IMR-90 (cell line): Measurements from ENCODE around the gene COL20A1. TPM values are rescaled to one million over a fixed set of nuclear protein-coding genes. Genes with fewer than 3 reads are reported as not detected.

Source experiments
- ATAC-seq: fragments of 200-7000 bp; cut with Tn5 transposase; 2 replicates; pipeline ENCODE4 v1.9.1; 2020; ENCODE audit warnings: low read depth, mild to moderate bottlenecking, moderate library complexity
- BruUV-seq: library from RNA; stranded (reverse); fragments of 400-500 nt; replicated peaks from 2 replicates; lab custom pipeline; 2021; lab: Mats Ljungman, UMichigan
- CTCF ChIA-PET: fragments of 300-600 bp; formaldehyde crosslinking; extraction: SDS; loops from one replicate; lab custom pipeline; 2021; ENCODE audit warnings: antibody characterized with exemption; lab: Yijun Ruan, JAX
- POLR2A ChIA-PET: fragments of 300-600 bp; sonication (Branson Sonifier 250); formaldehyde crosslinking; loops from one replicate; lab custom pipeline; 2022; ENCODE audit warnings: antibody characterized with exemption; ENCODE audit not compliant: unreplicated experiment; lab: Charles Lee
- DNase-seq: peaks from one replicate; pipeline ENCODE4 v3.0.0; 2013
- H2AFZ ChIP-seq: replicated peaks from 2 replicates; pipeline ENCODE3; 2013; ENCODE audit warnings: low read length, mild to moderate bottlenecking; ENCODE audit not compliant: poor library complexity
- H2AK5ac ChIP-seq: 2 replicates; pipeline ENCODE4 v1.6.1; 2013; ENCODE audit warnings: low read depth, low read length, inconsistent platforms
- H2AK9ac ChIP-seq: replicated peaks from 2 replicates; pipeline ENCODE3; 2013; ENCODE audit warnings: mild to moderate bottlenecking, low read depth, low read length, moderate library complexity; ENCODE audit not compliant: poor library complexity
- H2BK120ac ChIP-seq: 2 replicates; pipeline ENCODE4 v1.6.1; 2013; ENCODE audit warnings: low read depth, low read length, inconsistent platforms
- H2BK15ac ChIP-seq: 3 replicates; pipeline ENCODE4 v1.6.1; 2013; ENCODE audit warnings: low read depth, low read length, inconsistent platforms
- H2BK20ac ChIP-seq: 2 replicates; pipeline ENCODE4 v1.6.1; 2013; ENCODE audit warnings: low read depth, mild to moderate bottlenecking, inconsistent platforms, low read length, moderate library complexity
- H2BK5ac ChIP-seq: 2 replicates; pipeline ENCODE4 v1.6.1; 2013; ENCODE audit warnings: mild to moderate bottlenecking, low read depth, low read length, inconsistent platforms; ENCODE audit not compliant: poor library complexity, severe bottlenecking
- H3K14ac ChIP-seq: replicated peaks from 2 replicates; pipeline ENCODE4 v1.6.1; 2013; ENCODE audit warnings: low read depth, low read length, inconsistent platforms
- H3K18ac ChIP-seq: 2 replicates; pipeline ENCODE4 v1.6.1; 2013; ENCODE audit warnings: low read depth, low read length, control low read depth
- H3K23ac ChIP-seq: 2 replicates; pipeline ENCODE4 v1.6.1; 2013; ENCODE audit warnings: low read depth, low read length, inconsistent platforms
- H3K27ac ChIP-seq: 2 replicates; pipeline ENCODE4 v1.5.1; 2013; ENCODE audit warnings: mild to moderate bottlenecking, control low read depth, low read length; ENCODE audit not compliant: insufficient read depth
- H3K27me3 ChIP-seq: 2 replicates; pipeline ENCODE4 v1.6.1; 2013; ENCODE audit warnings: low read length; ENCODE audit not compliant: control insufficient read depth, insufficient read depth
- H3K36me3 ChIP-seq: 2 replicates; pipeline ENCODE4 v1.6.1; 2013; ENCODE audit warnings: low read length, mixed read lengths; ENCODE audit not compliant: control insufficient read depth, insufficient read depth
- H3K4ac ChIP-seq: 2 replicates; pipeline ENCODE4 v1.6.1; 2013; ENCODE audit warnings: low read depth, low read length, inconsistent platforms
- H3K4me1 ChIP-seq: 2 replicates; pipeline ENCODE4 v1.6.1; 2013; ENCODE audit warnings: low read length, mixed read lengths; ENCODE audit not compliant: control insufficient read depth, insufficient read depth
- H3K4me2 ChIP-seq: 2 replicates; pipeline ENCODE4 v1.6.1; 2013; ENCODE audit warnings: low read depth, mild to moderate bottlenecking, control low read depth, low read length, moderate library complexity
- H3K4me3 ChIP-seq: 2 replicates; pipeline ENCODE4 v1.5.1; 2013; ENCODE audit warnings: low read depth, mild to moderate bottlenecking, control low read depth, low read length, moderate library complexity; ENCODE audit not compliant: insufficient read depth
- H3K56ac ChIP-seq: 2 replicates; pipeline ENCODE4 v1.6.1; 2013; ENCODE audit warnings: low read length, inconsistent platforms; ENCODE audit not compliant: insufficient read depth; ENCODE audit errors: extremely low read depth
- H3K79me1 ChIP-seq, 2 experiments: 2 replicates each; pipeline ENCODE4 v1.6.1; 2013; ENCODE audit warnings: low read length in 2 of 2, inconsistent platforms in 1 of 2, low read depth in 1 of 2
- H3K9ac ChIP-seq: 2 replicates; pipeline ENCODE4 v1.6.1; 2013; ENCODE audit warnings: low read depth, low read length, control low read depth
- H3K9me1 ChIP-seq: 2 replicates; pipeline ENCODE4 v1.6.1; 2013; ENCODE audit warnings: low read length, inconsistent platforms; ENCODE audit not compliant: insufficient read depth
- H3K9me3 ChIP-seq: 2 replicates; pipeline ENCODE4 v1.6.1; 2013; ENCODE audit warnings: low read length; ENCODE audit not compliant: control insufficient read depth, insufficient read depth
- H4K20me1 ChIP-seq: 2 replicates; pipeline ENCODE4 v1.6.1; 2013; ENCODE audit warnings: low read length, inconsistent platforms; ENCODE audit not compliant: insufficient read depth
- H4K5ac ChIP-seq: 2 replicates; pipeline ENCODE4 v1.6.1; 2013; ENCODE audit warnings: mild to moderate bottlenecking, low read depth, low read length, control low read depth
- H4K8ac ChIP-seq, 2 experiments: 2 replicates each; pipeline ENCODE4 v1.6.1; 2013; ENCODE audit warnings: low read depth in 2 of 2, low read length in 2 of 2, control low read depth in 1 of 2, inconsistent platforms in 1 of 2
- H4K91ac ChIP-seq: 2 replicates; pipeline ENCODE4 v1.6.1; 2013; ENCODE audit warnings: low read depth, low read length, inconsistent platforms; ENCODE audit not compliant: insufficient read depth
- BHLHE40 ChIP-seq: fragments of 150-350 bp; IDR thresholded peaks from 2 replicates; pipeline ENCODE4 v1.6.1; 2016; ENCODE audit warnings: mild to moderate bottlenecking, low read depth, low read length
- CEBPB ChIP-seq: IDR thresholded peaks from 2 replicates; pipeline ENCODE4 v1.6.1; 2012; ENCODE audit warnings: low read depth, low read length, improper control_type of control experiment
- CHD1 ChIP-seq: IDR thresholded peaks from 2 replicates; pipeline ENCODE4 v1.6.1; 2012; ENCODE audit warnings: low read depth, low read length, improper control_type of control experiment
- CTCF ChIP-seq: conservative IDR thresholded peaks from 2 replicates; pipeline ENCODE4 v1.5.1; 2012; ENCODE audit warnings: mild to moderate bottlenecking, low read depth, low read length, improper control_type of control experiment
- ELK1 ChIP-seq: fragments of 150-350 bp; IDR thresholded peaks from 2 replicates; pipeline ENCODE4 v1.6.1; 2016; ENCODE audit warnings: low read depth, mild to moderate bottlenecking, low read length, moderate library complexity, borderline replicate concordance
- FOS ChIP-seq: fragments of 150-350 bp; IDR thresholded peaks from 2 replicates; pipeline ENCODE4 v1.6.1; 2016; ENCODE audit warnings: low read depth, low read length
- MAFK ChIP-seq: IDR thresholded peaks from 2 replicates; pipeline ENCODE4 v1.6.1; 2012; ENCODE audit warnings: low read depth, low read length, improper control_type of control experiment
- MAZ ChIP-seq: IDR thresholded peaks from 2 replicates; pipeline ENCODE4 v1.6.1; 2012; ENCODE audit warnings: low read depth, mild to moderate bottlenecking, low read length, improper control_type of control experiment, moderate library complexity, borderline replicate concordance
- MXI1 ChIP-seq: IDR thresholded peaks from 2 replicates; pipeline ENCODE4 v1.6.1; 2012; ENCODE audit warnings: low read depth, mild to moderate bottlenecking, low read length, moderate library complexity, borderline replicate concordance
- NFE2L2 ChIP-seq: fragments of 150-350 bp; IDR thresholded peaks from 2 replicates; pipeline ENCODE4 v1.6.1; 2016; ENCODE audit warnings: low read depth, mild to moderate bottlenecking, low read length
- POLR2A ChIP-seq: IDR thresholded peaks from 2 replicates; pipeline ENCODE4 v1.6.1; 2012; ENCODE audit warnings: mild to moderate bottlenecking, low read depth, low read length
- RAD21 ChIP-seq: IDR thresholded peaks from 2 replicates; pipeline ENCODE4 v1.6.1; 2012; ENCODE audit warnings: low read length, improper control_type of control experiment
- RCOR1 ChIP-seq: IDR thresholded peaks from 2 replicates; pipeline ENCODE4 v1.6.1; 2012; ENCODE audit warnings: mild to moderate bottlenecking, low read length, improper control_type of control experiment; ENCODE audit not compliant: insufficient replicate concordance
- RFX5 ChIP-seq: IDR thresholded peaks from 2 replicates; pipeline ENCODE4 v1.8.0; 2012; ENCODE audit warnings: low read depth, mild to moderate bottlenecking, low read length, moderate library complexity
- SMC3 ChIP-seq: fragments of 150-350 bp; IDR thresholded peaks from 2 replicates; pipeline ENCODE4 v1.6.1; 2016; ENCODE audit warnings: low read depth, mild to moderate bottlenecking, antibody characterized with exemption, low read length, moderate library complexity
- USF2 ChIP-seq: fragments of 150-350 bp; IDR thresholded peaks from 2 replicates; pipeline ENCODE4 v1.6.1; 2017; ENCODE audit warnings: mild to moderate bottlenecking, antibody characterized with exemption, low read length, low read depth
- WGBS, 2 experiments: methylation state at CpG; one replicate each; pipeline versions ENCODE4 v1.1.5 to v1.1.7; 2013; ENCODE audit warnings: missing lambda C conversion rate in 2 of 2; ENCODE audit not compliant: insufficient read length in 1 of 2; ENCODE audit errors: extremely low coverage in 2 of 2; 5-methylcytosine and 5-hydroxymethylcytosine counted together
- dilution Hi-C: fragments of 300-500 bp; cut with HindIII; formaldehyde crosslinking; loops from one replicate; pipeline ENCODE4 v1.14.3; 2018; ENCODE audit warnings: low sequenced_read_pairs; ENCODE audit not compliant: unreplicated experiment
- in situ Hi-C: fragments of 300-500 bp; cut with MboI; formaldehyde crosslinking; loops from 3 replicates; pipeline ENCODE4 v1.14.3; 2019; ENCODE audit warnings: low sequenced_read_pairs, inconsistent platforms, mixed read lengths
- intact Hi-C: fragments of 100-400 bp; cut with micrococcal nuclease; formaldehyde crosslinking; loops from 2 replicates; pipeline ENCODE4 v1.10.0; 2022
- polyA plus RNA-seq, 3 experiments: library from polyadenylated mRNA; depleted of rRNA; stranded (reverse); fragments of >200 nt; gene quantifications; 2 replicates each; pipeline ENCODE4 v1.2.3, GENCODE V29; 2012; ENCODE audit warnings: low replicate concordance in 1 of 3
- total RNA-seq: library from RNA; depleted of rRNA; stranded (reverse); fragments of >200 nt; gene quantifications from 2 replicates; pipeline ENCODE4 v1.2.3, GENCODE V29; 2012

Gene COL20A1
- total and polyA plus RNA-seq, 2 of the 4 experiments (the other 2 are of a cell fraction), result not detected

- CTCF ChIA-PET, result interaction anchor here (2.8 kb wide), 1 partner anchor 29 kb away, joined by 13 read pairs; no protein-coding TSS in a partner anchor
- no peaks in the 10 kb centered on the region; the same call in 1 of the 2 replicates for H4K20me1 ChIP-seq
- no peak overlapping the region for H2BK20ac ChIP-seq
- H3K36me3 ChIP-seq, result no peaks in the 10 kb centered on the region
- H3K14ac ChIP-seq, result no peak overlapping the region
- H3K4me2 ChIP-seq, result no peak overlapping the region; the same call in 1 of the 2 replicates
- H3K4me1 ChIP-seq, result no peaks in the 10 kb centered on the region
- H4K91ac ChIP-seq, result no peak overlapping the region
- H3K23ac ChIP-seq, result no peak overlapping the region
- POLR2A ChIA-PET, result no interaction called here
- TF ChIP-seq CTCF (no peak), POLR2A (no peak), NFE2L2 (no peak), ELK1 (no peak), MAFK (no peak), BHLHE40 (no peak), RAD21 (no peak), RCOR1 (no peak), RFX5 (no peak), SMC3 (no peak), USF2 (no peak), CHD1 (no peak), FOS (no peak), CEBPB (no peak), MAZ (no peak), MXI1 (no peak)
- H3K18ac ChIP-seq, result no peak overlapping the region
- H3K4me3 ChIP-seq, result no peak overlapping the region
- no peaks in the 10 kb centered on the region for H3K9me1 ChIP-seq
- no peak overlapping the region for H4K5ac ChIP-seq
- no peaks in the 10 kb centered on the region for H3K79me1 ChIP-seq
- H2AK9ac ChIP-seq, result peak overlapping the region; percentile 42
- no peak overlapping the region for H3K27ac ChIP-seq
- dilution Hi-C loops (no loop called here), intact Hi-C loops (no loop called here), in situ Hi-C loops (no loop called here)
- H2BK15ac ChIP-seq, result no peak overlapping the region
- H2AFZ ChIP-seq, result peak overlapping the region; percentile 72
- no peak overlapping the region for H3K9ac ChIP-seq
- no TSS peak for BruUV-seq
- 3% methylated on average over 6 of the region's 16 CpGs; no CpG with 5 or more reads in 1 of the 2 experiments for WGBS, 2 experiments
- H4K8ac ChIP-seq, result no peak overlapping the region
- no peak overlapping the region for H3K56ac ChIP-seq
- peaks cover 71% of the 10 kb centered on the region for H3K27me3 ChIP-seq
- ATAC-seq (peak; percentile 16), DNase-seq (no peak)
- no peaks in the 10 kb centered on the region for H3K9me3 ChIP-seq
- H2BK5ac ChIP-seq, result no peak overlapping the region
- H2BK120ac ChIP-seq, result no peak overlapping the region
- no peak overlapping the region for H2AK5ac ChIP-seq
- H3K4ac ChIP-seq, result no peak overlapping the region
Observed at GRCh38 chr20:63253065-63253437, 39.9 kb upstream of the COL20A1 start.
